Measurements from ENCODE around the gene ALDH4A1.

The ALDH4A1 gene, protein sequence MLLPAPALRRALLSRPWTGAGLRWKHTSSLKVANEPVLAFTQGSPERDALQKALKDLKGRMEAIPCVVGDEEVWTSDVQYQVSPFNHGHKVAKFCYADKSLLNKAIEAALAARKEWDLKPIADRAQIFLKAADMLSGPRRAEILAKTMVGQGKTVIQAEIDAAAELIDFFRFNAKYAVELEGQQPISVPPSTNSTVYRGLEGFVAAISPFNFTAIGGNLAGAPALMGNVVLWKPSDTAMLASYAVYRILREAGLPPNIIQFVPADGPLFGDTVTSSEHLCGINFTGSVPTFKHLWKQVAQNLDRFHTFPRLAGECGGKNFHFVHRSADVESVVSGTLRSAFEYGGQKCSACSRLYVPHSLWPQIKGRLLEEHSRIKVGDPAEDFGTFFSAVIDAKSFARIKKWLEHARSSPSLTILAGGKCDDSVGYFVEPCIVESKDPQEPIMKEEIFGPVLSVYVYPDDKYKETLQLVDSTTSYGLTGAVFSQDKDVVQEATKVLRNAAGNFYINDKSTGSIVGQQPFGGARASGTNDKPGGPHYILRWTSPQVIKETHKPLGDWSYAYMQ

DNA sequence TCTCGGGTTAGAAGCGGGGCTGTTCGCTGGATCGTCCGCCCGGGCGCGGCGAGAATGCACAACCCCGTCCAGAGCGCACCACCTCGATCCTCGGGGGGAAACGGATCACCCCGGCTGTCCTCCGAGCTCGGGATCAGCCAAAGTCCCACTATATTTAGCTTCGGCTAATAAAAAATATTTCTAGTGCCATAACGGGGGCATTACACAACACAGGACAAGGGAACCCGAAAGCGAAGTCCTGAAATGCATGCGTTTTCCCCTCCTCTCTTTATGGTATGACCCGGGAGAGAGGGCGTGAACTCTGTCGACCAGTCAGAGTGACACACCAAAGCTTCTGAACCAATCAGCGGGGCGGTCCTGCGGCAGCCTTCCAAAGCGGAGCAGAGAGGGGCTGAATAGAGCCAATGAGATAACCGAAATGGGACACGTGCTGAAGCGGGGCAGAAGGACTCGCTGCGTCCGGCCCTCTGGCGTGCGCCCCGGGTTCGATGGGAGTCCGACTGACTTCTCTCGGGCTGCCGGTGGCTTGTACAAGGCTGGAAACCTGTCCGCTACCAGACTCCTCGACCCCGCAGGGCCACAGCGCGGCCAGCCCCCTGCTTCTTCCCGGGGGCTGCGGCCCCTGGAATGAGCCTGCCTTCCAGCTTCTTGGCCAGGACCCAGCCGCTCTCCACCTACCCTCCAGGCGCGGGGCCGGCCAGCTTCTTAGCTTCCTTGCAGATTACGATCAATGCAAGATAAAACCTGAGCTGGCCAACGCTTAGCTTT, at the start of gene ALDH4A1:
TSS of gene ALDH4A1 (minus strand) at position 33 of the 768 bp plus-strand sequence. CDS start at position 1, 32 bp downstream.
- DNase-seq (ENCODE audit: low read depth in 2 of 3, low spot score in 1 of 3): peak; percentile 85 to 93 (median 91)

DNA sequence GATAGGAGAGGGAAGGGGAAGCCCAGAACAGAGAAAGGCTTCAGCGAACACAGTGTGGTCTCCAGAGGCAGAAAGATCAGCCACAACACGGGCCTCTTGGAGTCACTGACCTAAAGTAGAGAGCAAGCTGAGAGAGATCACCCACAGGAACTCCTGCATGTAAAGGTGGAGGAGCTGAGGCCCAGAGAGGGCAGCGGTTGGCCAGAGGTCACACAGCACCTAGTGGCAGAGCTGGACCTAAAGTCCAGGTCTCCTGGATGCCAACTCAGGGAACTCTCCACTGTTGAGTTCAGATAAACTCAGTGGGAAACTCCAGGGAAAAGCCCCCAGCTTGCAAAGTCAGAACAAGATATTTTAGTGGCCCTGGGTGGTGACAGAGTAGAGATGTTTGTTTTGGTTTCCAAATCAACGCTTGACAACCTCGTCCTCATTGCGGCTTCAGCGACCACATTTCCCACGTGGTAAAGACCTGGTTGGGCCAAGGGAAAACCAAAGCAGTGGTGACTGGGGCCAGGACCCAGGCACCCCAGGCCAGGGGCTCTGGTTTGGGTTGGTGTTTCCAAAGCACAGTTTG, 49.5 kb upstream of the ALDH4A1 start:
- DNase-seq (ENCODE audit: low read depth in 2 of 3, low spot score in 1 of 3): peak; percentile 78 to 80 (median 78)

DNA sequence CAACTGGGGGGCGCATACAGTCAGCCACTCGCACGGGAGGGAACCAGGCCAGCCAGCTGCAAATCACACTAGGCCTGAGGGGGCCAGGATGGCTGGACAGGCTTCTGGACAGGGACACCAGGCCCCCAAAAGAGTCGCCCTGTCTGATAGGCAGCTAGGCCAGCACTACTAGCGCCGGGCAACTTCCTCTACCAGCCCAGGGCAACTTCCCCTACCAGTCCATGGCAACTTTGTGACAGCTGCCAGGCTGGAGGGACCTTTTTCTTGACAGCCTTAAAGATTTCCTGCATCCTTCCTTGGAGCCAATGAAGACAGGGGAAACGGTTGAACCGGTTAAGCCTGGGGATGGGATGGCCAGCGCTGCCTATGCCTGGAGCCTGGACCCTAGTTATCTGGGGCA, 49.1 kb upstream of the ALDH4A1 start:
- no peak for DNase-seq (ENCODE audit: low read depth in 2 of 3, low spot score in 1 of 3)

DNA sequence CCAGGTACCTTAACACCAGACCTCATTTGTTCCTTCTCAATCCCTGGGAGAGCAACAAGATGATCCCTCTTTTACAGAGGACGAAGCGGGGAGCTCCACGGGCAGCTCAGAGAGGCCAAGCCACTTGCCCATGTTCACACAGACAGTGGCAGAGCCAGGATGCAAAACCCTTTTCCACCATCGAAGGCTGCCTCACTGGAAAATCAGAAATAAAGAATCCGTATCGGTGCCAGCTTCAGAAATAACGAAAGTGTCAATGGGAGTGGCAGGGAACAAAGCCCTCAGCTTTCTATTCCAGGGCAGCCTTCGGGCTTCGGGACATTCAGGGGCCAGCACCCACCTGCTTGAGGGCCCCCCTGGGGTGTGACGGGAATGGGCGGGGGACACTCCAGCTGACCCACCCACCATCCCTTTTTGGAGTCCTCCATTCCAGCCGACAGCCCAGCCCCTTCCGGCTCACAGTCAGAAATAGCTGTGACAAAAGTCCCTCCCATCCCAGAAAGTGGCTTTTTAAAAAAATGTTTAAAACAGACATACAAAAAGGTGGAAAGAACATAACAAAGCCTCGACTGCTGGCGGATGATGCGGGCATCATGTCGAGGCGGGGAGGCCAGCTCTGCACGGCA, 48.2 kb upstream of the ALDH4A1 start:
- peak in 1 of 3 donors; percentile 35 for DNase-seq (ENCODE audit: low read depth in 2 of 3, low spot score in 1 of 3)

DNA sequence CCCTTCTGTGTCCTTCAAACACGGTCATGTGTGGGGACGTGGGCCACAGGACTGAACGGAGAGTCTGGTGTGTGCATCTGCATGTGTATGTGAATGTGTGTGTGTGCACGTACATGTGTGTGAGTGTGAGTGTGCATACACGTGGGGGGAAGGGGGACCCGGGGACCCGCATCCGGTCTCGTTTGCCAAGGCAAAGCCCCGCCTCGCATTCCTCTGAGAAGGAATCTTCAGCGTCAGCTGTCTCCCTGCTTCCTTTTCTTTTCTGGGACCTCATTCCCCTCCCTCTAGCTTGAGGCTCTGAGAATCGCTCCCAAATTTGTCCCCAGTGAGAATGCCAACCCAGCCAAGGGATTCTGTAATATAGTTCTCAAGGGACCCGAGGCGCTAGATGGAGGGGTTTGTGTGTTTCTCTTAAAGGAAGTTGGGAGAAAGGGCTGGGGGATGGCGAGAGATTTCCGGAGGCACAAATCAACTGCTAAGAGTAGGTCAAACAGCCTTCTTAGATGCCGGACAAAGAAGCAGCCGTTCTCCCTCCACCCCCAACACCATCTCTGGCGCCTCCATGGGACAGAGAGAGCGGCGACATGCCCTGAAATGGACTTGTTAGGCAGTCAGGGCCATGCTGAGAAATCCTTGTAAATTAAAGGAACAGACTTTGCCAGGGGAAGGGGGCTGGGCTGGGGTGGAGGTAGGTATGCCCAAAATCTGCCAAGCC, 47.5 kb upstream of the ALDH4A1 start:
- DNase-seq (ENCODE audit: low read depth in 2 of 3, low spot score in 1 of 3): no peak

DNA sequence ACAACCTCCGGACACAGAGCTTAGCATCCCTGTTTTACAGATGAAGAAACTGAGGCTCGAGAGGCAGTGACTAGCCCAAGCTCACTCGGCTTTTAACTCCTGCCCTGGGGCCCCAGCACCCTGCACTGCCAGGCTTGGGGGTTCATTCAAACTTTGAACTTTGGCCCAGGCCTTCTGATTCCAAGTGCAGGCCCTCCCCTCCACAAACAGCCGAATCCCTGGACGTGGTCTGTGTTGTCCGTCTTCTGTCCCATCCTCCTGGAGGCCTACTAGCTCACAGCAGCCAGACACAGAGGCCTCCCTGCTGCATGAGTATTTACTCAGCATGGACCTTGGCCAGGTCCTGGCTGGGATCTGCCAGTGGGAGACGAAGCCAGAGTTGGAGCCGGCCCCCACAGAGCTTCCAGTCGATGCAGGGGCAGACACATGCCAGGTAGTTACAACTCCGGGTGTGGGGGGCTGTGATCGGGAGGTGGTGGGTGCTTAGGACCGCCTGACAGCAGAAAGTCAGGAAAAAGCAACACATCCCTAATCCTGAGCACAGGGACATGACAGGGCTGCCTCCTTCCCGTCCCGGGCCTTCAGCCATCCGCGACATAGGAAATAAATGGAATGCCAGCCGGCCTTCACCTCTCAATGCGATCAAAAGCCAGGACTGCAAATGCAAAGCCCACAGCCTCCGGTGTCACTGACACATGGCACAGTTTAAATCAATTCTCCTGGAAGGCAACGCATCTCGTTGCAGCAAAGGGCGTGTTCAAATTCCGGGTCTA, 46.7 kb upstream of the ALDH4A1 start:
- no peak for DNase-seq (ENCODE audit: low read depth in 2 of 3, low spot score in 1 of 3)

DNA sequence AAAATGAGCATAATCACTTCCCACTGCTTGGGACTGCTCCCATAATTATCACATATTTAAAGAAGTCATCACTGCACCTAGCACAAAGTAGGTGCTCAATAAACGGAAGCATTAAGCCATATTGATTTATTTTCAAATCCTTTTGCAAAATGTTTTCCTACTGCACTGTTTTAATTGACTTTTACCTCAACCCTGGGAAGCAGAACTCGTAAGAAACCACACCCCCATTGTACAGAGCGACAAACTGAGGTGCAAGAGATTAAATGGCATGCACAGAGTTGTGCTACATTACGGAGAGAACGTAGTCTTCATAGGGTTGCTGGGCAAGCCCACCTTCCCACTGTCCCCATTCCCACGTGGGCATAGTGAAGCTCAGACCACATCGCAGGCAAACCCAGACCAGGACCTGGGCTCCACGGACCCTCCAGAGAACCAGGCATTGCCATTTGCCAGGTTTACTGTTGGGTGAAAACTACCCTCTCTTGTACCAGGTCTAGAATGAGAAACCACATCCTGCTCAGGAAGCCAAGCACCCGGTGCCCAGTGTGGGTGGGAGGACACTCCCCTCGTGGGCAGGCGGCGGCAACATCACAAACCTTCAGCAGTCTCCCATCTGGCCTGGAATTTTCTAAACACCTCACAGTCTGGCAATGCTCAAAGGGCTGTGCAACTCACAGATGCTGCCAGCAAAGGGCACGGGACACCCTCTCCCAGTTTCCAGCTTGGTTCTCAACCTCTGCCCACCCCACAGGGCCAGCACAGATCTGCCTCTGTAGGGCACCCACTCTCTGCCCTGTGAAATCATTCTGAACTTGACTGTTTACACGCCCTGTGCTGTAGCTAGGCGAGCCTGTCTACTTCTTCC, 45.9 kb upstream of the ALDH4A1 start:
- DNase-seq (ENCODE audit: low read depth in 2 of 3, low spot score in 1 of 3): peak in 2 of 3 donors; percentile 31 to 49

DNA sequence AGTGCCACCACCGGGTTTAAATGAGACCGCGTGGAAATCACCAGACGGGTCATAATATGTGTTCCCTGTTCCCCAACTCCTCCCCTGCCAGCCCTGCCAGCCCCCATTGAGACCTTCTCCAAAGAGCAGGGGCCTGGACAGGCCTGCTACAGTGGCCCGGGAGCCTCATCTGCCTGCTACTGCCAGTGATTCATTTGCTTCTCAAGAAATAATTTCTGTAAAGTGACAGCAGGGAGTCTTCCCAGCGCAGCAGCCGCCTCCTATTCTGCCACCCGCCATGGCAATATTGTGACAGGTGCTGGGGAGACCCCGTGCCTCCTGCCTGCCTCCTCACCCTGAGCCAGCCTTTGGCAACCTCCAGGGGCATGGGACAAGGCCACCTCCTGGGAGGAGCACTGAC, 45.2 kb upstream of the ALDH4A1 start:
- no peak for DNase-seq (ENCODE audit: low read depth in 2 of 3, low spot score in 1 of 3)

DNA sequence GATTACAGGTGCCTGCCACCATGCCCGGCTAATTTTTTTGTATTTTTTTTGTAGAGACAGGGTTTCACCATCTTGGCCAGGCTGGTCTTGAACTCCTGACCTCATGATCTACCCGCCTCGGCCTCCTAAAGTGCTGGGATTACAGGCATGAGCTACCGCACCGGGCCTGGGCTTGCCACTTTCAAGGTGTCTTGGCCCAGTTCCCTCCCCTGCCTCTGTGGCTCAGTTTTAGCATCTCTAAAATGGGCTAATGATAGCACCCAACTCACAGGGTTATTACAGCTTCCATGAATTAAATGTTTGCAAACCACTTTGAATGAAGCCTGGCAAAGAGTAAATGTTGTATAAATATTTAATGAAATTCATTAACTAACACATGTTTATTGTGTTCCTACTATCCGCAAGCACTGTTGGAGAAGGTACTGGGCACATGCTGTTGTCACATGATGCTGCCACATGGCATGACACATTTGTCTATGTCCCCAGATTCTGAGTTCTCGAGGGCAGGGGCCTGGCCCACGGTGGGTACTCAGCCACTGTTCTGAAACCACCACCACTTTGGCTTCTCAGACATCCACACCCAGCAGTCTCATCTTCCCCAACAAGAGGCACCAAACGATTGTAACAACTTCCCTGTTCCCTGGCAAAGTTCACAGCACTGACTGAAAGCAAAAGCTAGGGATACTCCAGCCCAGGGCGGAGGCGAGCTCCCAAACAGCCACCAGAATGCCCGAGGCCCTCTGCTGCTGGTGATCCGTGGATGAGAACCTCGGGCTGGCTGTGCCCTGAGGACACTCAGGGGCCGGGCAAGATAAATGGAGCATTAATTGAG, 44.4 kb upstream of the ALDH4A1 start:
- DNase-seq (ENCODE audit: low read depth in 2 of 3, low spot score in 1 of 3): no peak

DNA sequence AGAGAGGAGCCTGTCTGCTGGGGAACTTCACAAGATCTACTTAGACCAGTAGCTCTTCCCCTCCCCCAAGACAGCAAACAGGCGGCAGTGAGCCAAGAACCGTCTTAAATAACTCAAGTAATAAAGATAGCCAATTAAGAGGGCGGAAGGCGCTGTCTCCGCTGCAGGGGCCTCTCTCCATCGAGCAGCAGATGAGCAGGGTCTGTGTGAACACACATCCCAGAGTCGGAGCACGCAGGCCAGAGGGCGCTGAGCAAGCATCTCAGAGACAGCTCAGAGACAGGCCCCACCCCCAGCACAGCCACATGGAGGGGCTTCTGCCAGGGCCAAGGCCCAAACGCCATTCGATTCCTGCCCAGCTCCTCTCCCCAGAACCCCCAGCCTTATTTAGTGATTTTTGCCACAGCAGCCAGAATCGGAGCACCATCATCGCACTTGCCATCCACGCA, 43.1 kb upstream of the ALDH4A1 start:
- no peak for DNase-seq (ENCODE audit: low read depth in 2 of 3, low spot score in 1 of 3)

DNA sequence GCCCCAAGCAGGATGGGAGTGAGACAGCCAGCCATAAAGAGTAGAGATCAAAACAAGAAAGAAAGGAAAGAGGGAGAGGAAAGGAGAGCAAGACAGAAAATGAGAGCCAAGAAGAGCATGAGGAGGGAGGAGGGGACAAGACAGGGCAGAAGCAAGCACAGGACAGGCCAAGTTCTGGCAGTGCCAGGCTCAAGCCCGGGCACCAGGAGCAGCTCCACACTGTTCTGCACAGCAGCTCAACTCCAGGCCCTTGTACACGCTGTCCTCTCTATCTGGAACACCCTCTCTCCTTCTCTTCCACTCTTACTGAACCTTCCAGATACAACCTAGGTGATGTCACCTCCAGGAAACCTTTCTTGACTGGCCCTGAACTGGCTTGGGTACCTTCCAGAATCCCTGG, 42.5 kb upstream of the ALDH4A1 start:
- DNase-seq (ENCODE audit: low read depth in 2 of 3, low spot score in 1 of 3): no peak

DNA sequence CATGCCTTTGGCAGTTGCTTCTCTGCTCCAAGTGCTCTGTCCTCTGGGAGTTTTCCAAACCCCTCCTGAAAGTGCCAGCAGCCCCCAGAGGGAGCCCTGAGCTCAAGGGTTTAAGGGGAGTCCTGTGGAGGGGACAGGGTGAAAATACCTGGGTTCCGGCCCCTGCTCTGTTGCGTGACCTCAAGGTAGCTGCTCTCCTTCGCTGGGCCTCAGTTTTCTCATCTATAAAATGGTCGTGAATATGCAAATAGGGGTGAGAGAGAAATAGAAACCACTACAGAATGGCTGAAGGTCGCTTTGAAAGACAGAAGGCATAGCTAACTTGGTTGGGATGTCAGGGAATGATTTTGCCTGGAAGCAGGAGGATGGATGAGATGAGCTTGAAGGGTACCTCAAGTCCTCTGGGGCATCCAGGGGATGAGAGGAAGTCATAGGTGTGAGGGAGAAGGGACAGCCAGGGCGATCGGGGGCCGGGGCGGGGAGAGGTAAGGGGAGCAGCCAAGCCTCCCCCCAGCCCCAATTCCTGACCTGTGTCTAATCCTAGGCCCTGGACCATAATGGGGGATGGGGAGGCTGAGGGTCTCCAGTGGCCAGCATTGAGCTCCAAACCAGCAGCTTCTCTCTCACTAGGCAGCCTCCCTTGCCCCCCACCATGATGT, 41.7 kb upstream of the ALDH4A1 start:
- DNase-seq (ENCODE audit: low read depth in 2 of 3, low spot score in 1 of 3): no peak

DNA sequence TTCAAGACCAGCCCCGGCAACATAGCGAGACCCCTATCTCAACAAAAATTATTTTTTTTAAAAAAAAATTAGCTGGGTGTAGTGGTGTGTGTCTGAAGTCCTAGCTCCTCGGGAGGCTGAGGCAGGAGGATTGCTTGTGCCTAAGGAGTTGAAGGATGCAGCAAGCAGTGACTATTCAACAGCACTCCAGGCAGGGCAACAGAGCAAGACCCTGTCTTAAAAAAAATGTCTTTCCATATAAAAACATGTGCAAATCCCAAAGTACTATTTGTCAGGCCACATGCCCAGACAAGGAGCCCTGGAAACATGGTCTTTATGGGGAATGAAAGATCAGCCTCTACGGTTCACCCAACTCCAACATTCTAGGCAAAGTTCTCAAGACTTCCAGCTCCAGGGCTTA, 40.8 kb upstream of the ALDH4A1 start:
- no peak for DNase-seq (ENCODE audit: low read depth in 2 of 3, low spot score in 1 of 3)

DNA sequence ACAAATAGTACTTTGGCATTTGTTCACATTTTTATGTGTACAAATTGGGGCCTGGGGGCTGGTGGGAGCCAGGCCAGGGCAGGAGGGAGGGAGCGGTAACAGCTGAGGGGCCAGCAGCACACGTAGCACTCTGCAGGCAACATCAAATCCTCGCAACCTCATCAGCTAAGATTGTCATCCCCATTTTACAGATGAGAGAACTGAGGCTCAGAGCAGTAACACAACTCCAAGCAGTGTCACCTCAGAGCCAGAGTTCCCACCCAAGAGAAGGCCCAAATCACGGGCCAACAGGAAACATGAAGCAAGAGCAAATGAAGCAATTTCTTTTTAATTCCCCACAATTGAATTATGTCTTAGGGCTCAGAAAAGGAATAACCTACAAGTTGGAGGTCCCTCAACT, 40.0 kb upstream of the ALDH4A1 start:
- DNase-seq (ENCODE audit: low read depth in 2 of 3, low spot score in 1 of 3): no peak

DNA sequence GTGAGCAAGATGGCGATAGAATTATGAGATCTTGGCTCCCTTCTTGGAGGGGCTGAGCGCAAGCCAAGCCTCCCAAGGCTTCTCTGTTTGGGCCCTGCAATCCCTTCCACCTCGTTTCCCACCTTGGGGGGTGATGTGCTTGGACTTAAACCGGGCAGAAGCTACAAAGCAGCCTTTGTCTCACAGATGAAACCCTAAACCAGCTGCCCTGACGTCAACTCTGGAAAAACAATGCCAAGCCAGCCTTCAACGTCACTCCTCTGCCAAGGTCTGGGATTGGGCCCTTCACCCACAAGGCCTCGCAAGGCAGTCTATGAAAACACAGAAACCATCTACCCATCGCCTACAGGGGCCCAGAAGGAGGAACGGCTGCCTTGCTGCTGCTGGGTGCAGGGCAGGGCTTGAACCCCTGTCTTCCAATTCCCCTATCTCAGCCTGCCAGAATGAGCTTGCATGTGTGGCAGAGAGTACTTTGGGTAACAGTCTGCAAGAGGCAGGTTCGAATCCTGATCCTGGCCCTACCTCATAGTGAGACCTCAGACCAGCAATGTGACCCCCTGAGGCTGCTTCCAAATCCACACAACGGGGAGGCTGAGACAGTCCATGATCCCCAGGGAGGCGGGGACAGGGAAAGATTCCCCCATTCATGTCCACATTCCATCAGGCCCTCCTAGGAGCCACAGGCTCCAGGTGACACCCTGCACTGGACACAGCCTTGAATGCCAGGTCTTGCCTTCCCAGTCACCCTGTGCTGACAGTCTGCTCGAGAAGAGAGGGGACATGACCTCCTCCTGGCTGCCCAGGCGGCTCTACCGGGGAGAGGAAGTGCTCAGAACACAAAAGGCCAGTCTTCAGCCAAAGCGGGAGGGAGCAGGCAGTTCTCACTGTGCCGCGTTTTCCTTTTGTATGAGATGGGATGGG, 39.1 kb upstream of the ALDH4A1 start:
- DNase-seq (ENCODE audit: low read depth in 2 of 3, low spot score in 1 of 3): no peak

DNA sequence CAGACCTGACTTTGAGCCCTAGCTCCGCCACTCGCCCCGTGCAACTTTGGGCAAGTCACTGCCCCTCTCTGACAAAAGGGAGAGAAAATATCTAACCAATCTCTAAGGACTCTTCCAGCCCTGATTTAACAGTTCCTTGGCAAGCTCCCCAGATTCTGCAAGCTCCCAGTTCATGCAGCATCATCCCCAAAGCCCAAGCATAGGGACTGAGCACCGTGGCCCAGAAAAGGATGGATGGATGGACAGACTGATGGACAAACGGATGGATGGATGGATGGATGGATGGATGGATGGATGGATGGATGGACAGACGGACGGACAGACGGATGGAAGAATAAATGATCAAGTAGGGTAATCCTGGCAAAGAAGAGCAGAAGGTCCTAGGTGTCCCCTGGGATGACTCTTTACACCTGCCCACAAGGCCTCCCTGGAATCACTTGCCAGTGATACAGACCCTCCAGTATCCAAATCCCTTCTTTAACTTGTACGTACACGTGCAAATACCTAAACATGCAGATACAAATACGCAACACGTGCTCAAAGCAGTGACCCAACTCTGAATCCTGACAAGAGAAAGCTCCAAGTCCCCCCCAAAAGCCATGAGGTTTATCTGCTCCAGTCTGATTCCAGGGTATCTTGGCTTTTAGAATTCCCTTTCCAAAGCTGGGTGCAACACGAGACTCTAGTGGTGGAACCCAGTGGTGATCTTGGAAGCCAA, 38.1 kb upstream of the ALDH4A1 start:
- no peak for DNase-seq (ENCODE audit: low read depth in 2 of 3, low spot score in 1 of 3)
